H1 (cell line): Measurements from ENCODE around the gene PRPF6. TPM values are rescaled to one million over a fixed set of nuclear protein-coding genes. Genes with fewer than 3 reads are reported as not detected.
A peak's percentile ranks its signal among the peaks of the same experiment; 100 is the strongest.

ENCODE experiments used
- CTCF ChIA-PET: fragments of 300-600 bp; sonication (Branson Sonifier 250); formaldehyde crosslinking; loops from one replicate; lab custom pipeline; 2021; ENCODE audit not compliant: partially characterized antibody; lab: Charles Lee
- POLR2A ChIA-PET: fragments of 300-600 bp; sonication (Branson Sonifier 250); formaldehyde crosslinking; loops from one replicate; lab custom pipeline; 2021; ENCODE audit warnings: inconsistent platforms; ENCODE audit not compliant: partially characterized antibody; lab: Charles Lee
- DNase-seq, 2 experiments: peaks; one replicate each; pipeline versions ENCODE4 v3.0.0 to v3.0.0-alpha.2; 2010 to 2022; ENCODE audit warnings: low spot score in 2 of 2, low read depth in 1 of 2, mixed read lengths in 1 of 2
- FAIRE-seq: peaks from 2 replicates; lab custom pipeline; 2011; peaks lifted over from hg19 to GRCh38; lab: Jason Lieb, UNC
- H2AFZ ChIP-seq: 2 replicates; pipeline ENCODE4 v1.8.1; 2012; ENCODE audit warnings: low read length, inconsistent platforms
- H2AK5ac ChIP-seq: 2 replicates; pipeline ENCODE4 v1.6.1; 2013; ENCODE audit warnings: low read depth, low read length
- H2BK120ac ChIP-seq: replicated peaks from 2 replicates; pipeline ENCODE3; 2013; ENCODE audit warnings: low read depth, low read length, inconsistent platforms
- H2BK12ac ChIP-seq: 2 replicates; pipeline ENCODE4 v1.6.1; 2013; ENCODE audit warnings: low read depth, low read length
- H2BK15ac ChIP-seq: 2 replicates; pipeline ENCODE4 v1.6.1; 2013; ENCODE audit warnings: low read length
- H2BK20ac ChIP-seq: 2 replicates; pipeline ENCODE4 v1.6.1; 2013; ENCODE audit warnings: low read length
- H2BK5ac ChIP-seq: 2 replicates; pipeline ENCODE4 v1.6.1; 2013; ENCODE audit warnings: low read depth, low read length
- H3K14ac ChIP-seq: 2 replicates; pipeline ENCODE4 v1.6.1; 2013; ENCODE audit warnings: inconsistent platforms; ENCODE audit not compliant: insufficient read length
- H3K18ac ChIP-seq: 2 replicates; pipeline ENCODE4 v1.6.1; 2013; ENCODE audit warnings: low read length; ENCODE audit errors: extremely low read depth
- H3K23ac ChIP-seq: 2 replicates; pipeline ENCODE4 v1.6.1; 2013; ENCODE audit warnings: inconsistent platforms; ENCODE audit not compliant: insufficient read length
- H3K23me2 ChIP-seq: 2 replicates; pipeline ENCODE4 v1.6.1; 2013; ENCODE audit warnings: low read depth, low read length
- H3K27ac ChIP-seq: 2 replicates; pipeline ENCODE4 v1.6.1; 2011; ENCODE audit warnings: low read depth, low read length, inconsistent platforms
- H3K27me3 ChIP-seq, 4 experiments: replicated peaks in 1 of 4; 1 replicate in 1 of 4; 2 replicates in 3 of 4; pipeline versions ENCODE4 v1.6.1 to v1.8.1; 2011 to 2013; ENCODE audit warnings: low read length in 3 of 4, mild to moderate bottlenecking in 3 of 4, inconsistent platforms in 2 of 4, mixed read lengths in 2 of 4, moderate library complexity in 1 of 4; ENCODE audit not compliant: control insufficient read depth in 3 of 4, insufficient read depth in 3 of 4; ENCODE audit errors: extremely low read depth in 1 of 4
- H3K36me3 ChIP-seq, 4 experiments: 2 replicates each; pipeline versions ENCODE4 v1.6.1 to v1.8.1; 2011 to 2013; ENCODE audit warnings: mild to moderate bottlenecking in 4 of 4, low read length in 3 of 4, moderate library complexity in 2 of 4, control low read depth in 1 of 4, inconsistent platforms in 1 of 4; ENCODE audit not compliant: insufficient read depth in 4 of 4, control insufficient read depth in 2 of 4
- H3K4ac ChIP-seq: replicated peaks from 2 replicates; pipeline ENCODE3; 2013; ENCODE audit warnings: low read length, low read depth, mixed read lengths, inconsistent platforms; ENCODE audit not compliant: insufficient read length
- H3K4me1 ChIP-seq, 4 experiments: replicated peaks in 1 of 4; 1 replicate in 1 of 4; 2 replicates in 3 of 4; pipeline versions ENCODE4 v1.6.1 to v1.8.1; 2011 to 2013; ENCODE audit warnings: low read length in 3 of 4, inconsistent platforms in 2 of 4, mixed read lengths in 1 of 4; ENCODE audit not compliant: insufficient read depth in 4 of 4, control insufficient read depth in 3 of 4
- H3K4me2 ChIP-seq, 2 experiments: 2 replicates each; pipeline versions ENCODE4 v1.6.1 to v1.8.1; 2011 to 2013; ENCODE audit warnings: low read depth in 2 of 2, low read length in 2 of 2, control low read depth in 1 of 2, inconsistent platforms in 1 of 2, mild to moderate bottlenecking in 1 of 2; ENCODE audit not compliant: insufficient read depth in 1 of 2
- H3K4me3 ChIP-seq, 4 experiments: fragments of 200-600, 300-600 bp in 1 of 4; sonication (generic), shearing (Covaris generic), sonication (Bioruptor Twin) in 1 of 4; 2 replicates each; pipeline versions ENCODE4 v1.5.1 to v1.8.1; 2011 to 2016; ENCODE audit warnings: low read length in 4 of 4, low read depth in 3 of 4, control low read depth in 2 of 4, inconsistent platforms in 2 of 4, mild to moderate bottlenecking in 2 of 4, mixed read lengths in 1 of 4, moderate library complexity in 1 of 4; ENCODE audit not compliant: insufficient read depth in 2 of 4; ENCODE audit errors: extremely low read depth in 1 of 4
- H3K56ac ChIP-seq: replicated peaks from 2 replicates; pipeline ENCODE3; 2013; ENCODE audit warnings: low read depth, mild to moderate bottlenecking, mixed read lengths, low read length, inconsistent platforms; ENCODE audit not compliant: insufficient read length
- H3K79me1 ChIP-seq: 2 replicates; pipeline ENCODE4 v1.6.1; 2013; ENCODE audit warnings: low read depth, low read length, control low read depth
- H3K79me2 ChIP-seq, 2 experiments: 2 replicates each; pipeline versions ENCODE4 v1.6.1 to v1.8.1; 2012 to 2013; ENCODE audit warnings: low read length in 2 of 2, mild to moderate bottlenecking in 2 of 2, inconsistent platforms in 1 of 2; ENCODE audit not compliant: insufficient read depth in 2 of 2, control insufficient read depth in 1 of 2
- H3K9ac ChIP-seq, 4 experiments: replicated peaks in 1 of 4; 1 replicate in 1 of 4; 2 replicates in 3 of 4; pipeline versions ENCODE4 v1.6.1 to v1.8.1; 2011 to 2013; ENCODE audit warnings: low read depth in 3 of 4, low read length in 3 of 4, control low read depth in 2 of 4, mild to moderate bottlenecking in 2 of 4, moderate library complexity in 2 of 4, inconsistent platforms in 1 of 4; ENCODE audit errors: extremely low read depth in 1 of 4
- H3K9me3 ChIP-seq, 2 experiments: 2 replicates each; pipeline versions ENCODE4 v1.6.1 to v1.8.1; 2012 to 2013; ENCODE audit warnings: mild to moderate bottlenecking in 2 of 2, moderate library complexity in 2 of 2, control low read depth in 1 of 2, inconsistent platforms in 1 of 2, low read depth in 1 of 2, low read length in 1 of 2, mixed read lengths in 1 of 2; ENCODE audit not compliant: insufficient read depth in 2 of 2
- H4K20me1 ChIP-seq, 2 experiments: replicated peaks in 1 of 2; 2 replicates each; pipeline versions ENCODE3 to v1.8.1; 2011 to 2013; ENCODE audit warnings: inconsistent platforms in 2 of 2, low read length in 2 of 2, mild to moderate bottlenecking in 1 of 2; ENCODE audit not compliant: insufficient read depth in 2 of 2, control insufficient read depth in 1 of 2
- H4K5ac ChIP-seq: 2 replicates; pipeline ENCODE4 v1.6.1; 2013; ENCODE audit warnings: low read length, low read depth, mixed read lengths, inconsistent platforms; ENCODE audit not compliant: insufficient read length
- H4K8ac ChIP-seq: 2 replicates; pipeline ENCODE4 v1.8.0; 2013; ENCODE audit warnings: mild to moderate bottlenecking, moderate library complexity, low read length, inconsistent platforms; ENCODE audit not compliant: insufficient read depth; ENCODE audit errors: extremely low read depth
- H4K91ac ChIP-seq: replicated peaks from 2 replicates; pipeline ENCODE3; 2013; ENCODE audit warnings: low read length, mixed read lengths, inconsistent platforms; ENCODE audit not compliant: insufficient read length
- ASH2L ChIP-seq: fragments of 200-600, 300-600 bp; sonication (generic); IDR thresholded peaks from one replicate; pipeline ENCODE4 v1.7.1; 2017; ENCODE audit warnings: low read length
- BCL11A ChIP-seq, 2 experiments: IDR thresholded peaks; one replicate each; pipeline ENCODE4 v1.6.1; 2011; ENCODE audit warnings: low read depth in 2 of 2, low read length in 2 of 2, mild to moderate bottlenecking in 2 of 2
- CBX8 ChIP-seq: fragments of 300-800, 300-1000 bp; sonication (generic); IDR thresholded peaks from 2 replicates; pipeline ENCODE4 v1.7.1; 2016; ENCODE audit warnings: low read depth, low read length, borderline replicate concordance
- HDAC2 ChIP-seq, 2 experiments: fragments of 300-600 bp in 1 of 2; sonication (generic) in 1 of 2; IDR thresholded peaks; 2 replicates each; pipeline ENCODE4 v1.6.1; 2011 to 2012; ENCODE audit warnings: low read depth in 2 of 2, low read length in 2 of 2, mild to moderate bottlenecking in 2 of 2, moderate library complexity in 2 of 2, borderline replicate concordance in 1 of 2, inconsistent platforms in 1 of 2
- NANOG ChIP-seq: IDR thresholded peaks from 2 replicates; pipeline ENCODE4 v1.6.1; 2011; ENCODE audit warnings: low read length, low read depth, mild to moderate bottlenecking, inconsistent platforms; ENCODE audit not compliant: insufficient read depth, poor library complexity, severe bottlenecking
- RAD21 ChIP-seq, 2 experiments: IDR thresholded peaks in 1 of 2; conservative IDR thresholded peaks in 1 of 2; 2 replicates each; pipeline ENCODE4 v1.6.1; 2011; ENCODE audit warnings: low read depth in 2 of 2, low read length in 2 of 2, improper control_type of control experiment in 1 of 2, inconsistent platforms in 1 of 2, mild to moderate bottlenecking in 1 of 2, moderate library complexity in 1 of 2
- whole genome bisulfite sequencing, 2 experiments: shearing (Covaris generic) in 1 of 2; methylation state at CpG; one replicate each; pipeline versions ENCODE4 v1.1.6 to v1.1.7; 2013 to 2015; ENCODE audit warnings: low lambda C conversion rate in 2 of 2, mixed read lengths in 2 of 2, inconsistent platforms in 1 of 2, low coverage in 1 of 2, missing lambda C conversion rate in 1 of 2; ENCODE audit not compliant: insufficient replicate concordance in 2 of 2, insufficient coverage in 1 of 2, insufficient read length in 1 of 2; ENCODE audit errors: extremely low coverage in 1 of 2, missing lambda C conversion rate in 1 of 2; 5-methylcytosine and 5-hydroxymethylcytosine counted together
- polyA plus RNA-seq, 7 experiments: library from polyadenylated mRNA; depleted of rRNA in 3 of 7; stranded (reverse) in 5 of 7; unstranded in 2 of 7; fragments of >200 nt in 5 of 7; fragments of 200-250 nt in 2 of 7; gene quantifications; 1 replicate in 5 of 7; 2 replicates in 1 of 7; 4 replicates in 1 of 7; pipeline versions ENCODE4 v1.2.1 to v1.2.3, GENCODE V29; 2011 to 2013; ENCODE audit warnings: missing spikeins in 2 of 7, mixed read lengths in 2 of 7
- total RNA-seq: library from RNA; stranded (reverse); fragmentation: NEBNext Ultra II Directional; extraction: Animal tissue kit (Norgen Biotek cat#: 25700); gene quantifications from 2 replicates; pipeline ENCODE4 v1.2.1, GENCODE V29; 2021
- TF ChIP-seq, protein P1 (sequence below), 3 experiments: IDR thresholded peaks; 1 replicate in 2 of 3; 2 replicates in 1 of 3; pipeline versions ENCODE4 v1.5.1 to v1.6.1; 2011; ENCODE audit warnings: low read length in 3 of 3, mild to moderate bottlenecking in 3 of 3, inconsistent platforms in 2 of 3, low read depth in 1 of 3, moderate library complexity in 1 of 3; ENCODE audit not compliant: insufficient read depth in 1 of 3; ENCODE audit errors: control extremely low read depth in 1 of 3

PRPF6 gene
- total and polyA plus RNA-seq, 2 of the 8 experiments (the other 6 are each of a cell fraction or from before 2014, with no cell fraction given) = 27.9 to 76.9 TPM

GRCh38 chr20:63934271-63935068 is 46.5 kb upstream of the PRPF6 start:
- H3K4me2 ChIP-seq = no peak overlapping the region
- H3K23me2 ChIP-seq = peaks cover 2% of the 10 kb centered on the region; the same call in 1 of the 2 replicates
- FAIRE-seq (no peak), DNase-seq (peak in 1 of 2 experiments; percentile 80)
- no peak overlapping the region for H3K56ac ChIP-seq
- H2BK15ac ChIP-seq = no peak overlapping the region
- H4K20me1 ChIP-seq = peaks cover 8 to 14% of the 10 kb centered on the region in 2 experiments
- TF ChIP-seq CBX8 (no peak), BCL11A (IDR thresholded peaks at IDR 0.05; ENCODE audit: low read depth in 2 of 2, low read length in 2 of 2) (no peak), RAD21 (IDR thresholded peaks at IDR 0.05 in 1 of 2, conservative IDR thresholded peaks at IDR 0.05 in 1 of 2; ENCODE audit: low read depth in 2 of 2, low read length in 2 of 2) (peak; percentile 42 to 52; a peak in 3 of 4 replicates), NANOG (no peak), ASH2L (no peak), HDAC2 (IDR thresholded peaks at IDR 0.05; ENCODE audit: borderline replicate concordance in 1 of 2, low read depth in 2 of 2, low read length in 2 of 2) (no peak)
- TF ChIP-seq, protein P1, sequence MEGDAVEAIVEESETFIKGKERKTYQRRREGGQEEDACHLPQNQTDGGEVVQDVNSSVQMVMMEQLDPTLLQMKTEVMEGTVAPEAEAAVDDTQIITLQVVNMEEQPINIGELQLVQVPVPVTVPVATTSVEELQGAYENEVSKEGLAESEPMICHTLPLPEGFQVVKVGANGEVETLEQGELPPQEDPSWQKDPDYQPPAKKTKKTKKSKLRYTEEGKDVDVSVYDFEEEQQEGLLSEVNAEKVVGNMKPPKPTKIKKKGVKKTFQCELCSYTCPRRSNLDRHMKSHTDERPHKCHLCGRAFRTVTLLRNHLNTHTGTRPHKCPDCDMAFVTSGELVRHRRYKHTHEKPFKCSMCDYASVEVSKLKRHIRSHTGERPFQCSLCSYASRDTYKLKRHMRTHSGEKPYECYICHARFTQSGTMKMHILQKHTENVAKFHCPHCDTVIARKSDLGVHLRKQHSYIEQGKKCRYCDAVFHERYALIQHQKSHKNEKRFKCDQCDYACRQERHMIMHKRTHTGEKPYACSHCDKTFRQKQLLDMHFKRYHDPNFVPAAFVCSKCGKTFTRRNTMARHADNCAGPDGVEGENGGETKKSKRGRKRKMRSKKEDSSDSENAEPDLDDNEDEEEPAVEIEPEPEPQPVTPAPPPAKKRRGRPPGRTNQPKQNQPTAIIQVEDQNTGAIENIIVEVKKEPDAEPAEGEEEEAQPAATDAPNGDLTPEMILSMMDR (IDR thresholded peaks at IDR 0.05; ENCODE audit: control extremely low read depth in 1 of 3, insufficient read depth in 1 of 3, low read depth in 1 of 3, low read length in 3 of 3) = peak; percentile 61 to 79 (median 76)
- TF ChIP-seq, all 59 proteins: peak for 2
- no peak overlapping the region for H2BK120ac ChIP-seq
- no peak overlapping the region for H4K8ac ChIP-seq
- no peak overlapping the region for H3K23ac ChIP-seq
- no peak overlapping the region for H3K9ac ChIP-seq
- no peak overlapping the region for H2AFZ ChIP-seq
- no peak overlapping the region for H3K4ac ChIP-seq
- no peak overlapping the region for H3K4me3 ChIP-seq
- POLR2A ChIA-PET = interaction anchor here (0.9 to 1.4 kb wide), 4 partner anchors 10 to 196 kb away, joined by 3 to 7 read pairs (median 4); partner anchors contain the start of gene TPD52L2
- 0 out of 2 replicates have a peak, but pooled peaks cover 2% of the 10 kb centered on the region for H3K79me1 ChIP-seq
- no peak overlapping the region for H4K91ac ChIP-seq
- H2AK5ac ChIP-seq = no peak overlapping the region
- H3K4me1 ChIP-seq = peaks cover 0 to 6% (median under 1%) of the 10 kb centered on the region in 4 experiments; a peak in 3 of 7 replicates
- no peak overlapping the region; the same call in 1 of the 2 replicates for H2BK12ac ChIP-seq
- peaks cover 2 to 12% (median 9%) of the 10 kb centered on the region in 4 experiments; a peak in 4 of 8 replicates for H3K36me3 ChIP-seq
- no peaks in the 10 kb centered on the region for H3K79me2 ChIP-seq
- CTCF ChIA-PET = interaction anchor here (0.6 to 7.7 kb wide), 24 partner anchors 9 to 1000 kb away, joined by 3 to 58 read pairs (median 4); partner anchors contain the start of genes PRPF6 and SAMD10
- H3K27me3 ChIP-seq = no peaks in the 10 kb centered on the region
- no peak overlapping the region for H3K27ac ChIP-seq
- H2BK20ac ChIP-seq = no peak overlapping the region
- H3K9me3 ChIP-seq = no peaks in the 10 kb centered on the region
- no peak overlapping the region for H3K14ac ChIP-seq
- no peak overlapping the region for H4K5ac ChIP-seq
- no peak overlapping the region for H2BK5ac ChIP-seq
- 91% methylated on average over 37 of the region's 37 CpGs; no CpG with 5 or more reads in 1 of the 2 experiments for WGBS, 2 experiments
- no peak overlapping the region for H3K18ac ChIP-seq
